GM12872 (cell line): ENCODE results near the gene SLC25A38.

Experiments
- CTCF ChIP-seq: IDR thresholded peaks from 3 replicates; pipeline ENCODE4 v1.5.1; 2011; ENCODE audit warnings: low read depth, mild to moderate bottlenecking, low read length, moderate library complexity; ENCODE audit not compliant: insufficient read depth

Gene SLC25A38

GRCh38 chr3:39344746-39345344 is 38.3 kb upstream of the SLC25A38 start:
- TF ChIP-seq CTCF: no peak

DNA sequence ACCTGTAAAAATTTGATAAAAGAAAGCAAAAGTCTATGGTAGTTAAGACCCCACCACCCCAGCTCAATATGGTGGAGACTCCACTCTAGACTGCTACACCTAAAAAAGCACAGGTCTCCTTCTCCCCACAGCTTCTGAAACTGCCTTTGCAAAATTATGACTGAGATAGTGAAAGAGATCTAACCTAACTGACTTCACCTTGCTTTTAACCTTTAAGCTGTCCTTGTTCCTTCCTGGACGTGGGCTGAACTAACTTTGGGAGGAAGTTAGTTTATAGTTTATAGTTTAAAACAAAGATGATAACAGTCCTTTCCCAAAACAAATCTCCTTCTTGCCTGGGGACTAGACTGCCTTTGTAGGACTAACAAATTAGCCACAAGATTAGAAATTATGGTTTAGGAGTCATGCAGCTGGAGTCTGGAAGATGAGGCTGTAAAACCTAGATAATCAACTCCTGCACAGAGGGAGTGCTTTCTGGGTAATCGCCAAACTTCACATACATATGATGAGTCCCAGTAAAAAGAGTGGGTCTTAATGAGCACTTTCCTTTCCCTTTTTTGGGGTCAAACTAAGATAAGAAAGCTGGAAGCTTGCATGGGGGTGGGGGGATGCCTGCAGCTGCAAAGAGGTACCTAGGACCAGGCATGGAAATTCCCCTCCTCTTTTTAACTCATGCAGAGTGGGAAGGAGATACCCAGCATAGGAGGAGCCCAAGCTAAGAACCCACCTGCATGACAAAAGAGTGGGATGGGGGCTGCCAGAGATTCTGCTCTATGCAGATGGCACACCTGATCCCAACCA is 36.2 kb upstream of the SLC25A38 start:
- no peak for TF ChIP-seq CTCF

DNA sequence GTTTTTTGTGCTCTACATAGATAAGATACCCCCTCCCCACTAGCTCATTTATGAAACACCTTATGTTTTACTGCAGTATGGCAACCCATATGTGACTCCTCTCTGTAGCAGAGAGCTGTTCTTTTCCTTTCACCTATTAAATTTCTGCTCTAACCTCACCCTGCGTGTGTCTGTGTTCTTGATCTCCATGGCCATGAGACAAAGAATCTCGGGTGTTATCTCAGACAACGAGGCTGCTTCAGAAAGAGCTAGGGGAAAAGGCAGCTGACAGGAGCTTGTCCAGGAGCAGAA is 35.6 kb upstream of the SLC25A38 start:
- TF ChIP-seq CTCF: no peak

DNA sequence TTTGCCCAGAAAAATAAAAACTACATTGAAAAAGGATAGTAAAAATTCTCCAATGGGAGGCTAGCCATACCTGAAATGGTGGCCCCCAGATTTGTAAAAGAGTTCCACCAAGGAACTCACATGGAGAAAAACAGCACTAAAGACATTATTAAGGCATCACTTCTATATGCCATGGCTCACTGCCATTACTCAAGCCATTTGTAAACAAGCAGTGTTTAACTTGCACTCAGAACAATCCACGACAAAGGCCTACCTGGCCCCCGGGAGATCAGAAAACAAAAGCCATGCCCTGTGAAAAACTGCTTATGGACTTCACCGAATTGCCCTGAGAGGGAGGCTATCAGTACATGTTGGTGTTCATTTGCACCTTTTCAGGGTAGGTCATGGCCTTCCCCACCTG is 34.1 kb upstream of the SLC25A38 start:
- TF ChIP-seq CTCF: no peak

DNA sequence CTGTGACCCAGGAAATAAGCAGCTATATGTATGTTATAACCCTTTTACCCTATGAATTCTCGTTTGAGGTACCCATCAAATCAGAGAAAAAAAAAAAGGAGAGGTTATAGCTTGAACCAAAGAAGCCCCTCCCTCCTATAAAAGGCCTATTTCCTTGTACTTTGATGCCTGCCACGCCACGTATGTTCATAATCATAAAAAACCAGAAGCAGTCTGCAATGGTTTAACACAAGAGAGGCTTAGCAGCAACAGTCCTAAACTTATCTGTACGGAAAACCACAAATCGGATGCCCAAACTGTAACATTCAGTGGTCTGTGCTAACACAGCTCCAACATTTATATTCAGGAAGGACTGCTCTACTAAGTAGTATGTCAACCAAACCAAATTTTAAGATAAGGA is 32.5 kb upstream of the SLC25A38 start:
- TF ChIP-seq CTCF: no peak

- TF ChIP-seq CTCF: no peak
Measured at GRCh38 chr3:39358333-39358732, 24.8 kb upstream of the SLC25A38 start.

GRCh38 chr3:39361252-39361927 is 21.8 kb upstream of the SLC25A38 start:
- TF ChIP-seq CTCF: no peak
